IMR-90 (cell line): ENCODE results near the gene SRGAP3. TPM values are rescaled to one million over a fixed set of nuclear protein-coding genes. Genes with fewer than 3 reads are reported as not detected.

Experiments
- ATAC-seq: fragments of 200-7000 bp; cut with Tn5 transposase; 2 replicates; pipeline ENCODE4 v1.9.1; 2020; ENCODE audit warnings: low read depth, mild to moderate bottlenecking, moderate library complexity
- BruUV-seq: library from RNA; stranded (reverse); fragments of 400-500 nt; replicated peaks from 2 replicates; lab custom pipeline; 2021; lab: Mats Ljungman, UMichigan
- CTCF ChIA-PET: fragments of 300-600 bp; formaldehyde crosslinking; extraction: SDS; loops from one replicate; lab custom pipeline; 2021; ENCODE audit warnings: antibody characterized with exemption; lab: Yijun Ruan, JAX
- POLR2A ChIA-PET: fragments of 300-600 bp; sonication (Branson Sonifier 250); formaldehyde crosslinking; loops from one replicate; lab custom pipeline; 2022; ENCODE audit warnings: antibody characterized with exemption; ENCODE audit not compliant: unreplicated experiment; lab: Charles Lee
- DNase-seq: peaks from one replicate; pipeline ENCODE4 v3.0.0; 2013
- H2AFZ ChIP-seq: replicated peaks from 2 replicates; pipeline ENCODE3; 2013; ENCODE audit warnings: low read length, mild to moderate bottlenecking; ENCODE audit not compliant: poor library complexity
- H2AK5ac ChIP-seq: 2 replicates; pipeline ENCODE4 v1.6.1; 2013; ENCODE audit warnings: low read depth, low read length, inconsistent platforms
- H2AK9ac ChIP-seq: replicated peaks from 2 replicates; pipeline ENCODE3; 2013; ENCODE audit warnings: mild to moderate bottlenecking, low read depth, low read length, moderate library complexity; ENCODE audit not compliant: poor library complexity
- H2BK120ac ChIP-seq: 2 replicates; pipeline ENCODE4 v1.6.1; 2013; ENCODE audit warnings: low read depth, low read length, inconsistent platforms
- H2BK15ac ChIP-seq: 3 replicates; pipeline ENCODE4 v1.6.1; 2013; ENCODE audit warnings: low read depth, low read length, inconsistent platforms
- H2BK20ac ChIP-seq: 2 replicates; pipeline ENCODE4 v1.6.1; 2013; ENCODE audit warnings: low read depth, mild to moderate bottlenecking, inconsistent platforms, low read length, moderate library complexity
- H2BK5ac ChIP-seq: 2 replicates; pipeline ENCODE4 v1.6.1; 2013; ENCODE audit warnings: mild to moderate bottlenecking, low read depth, low read length, inconsistent platforms; ENCODE audit not compliant: poor library complexity, severe bottlenecking
- H3K14ac ChIP-seq: replicated peaks from 2 replicates; pipeline ENCODE4 v1.6.1; 2013; ENCODE audit warnings: low read depth, low read length, inconsistent platforms
- H3K18ac ChIP-seq: 2 replicates; pipeline ENCODE4 v1.6.1; 2013; ENCODE audit warnings: low read depth, low read length, control low read depth
- H3K23ac ChIP-seq: 2 replicates; pipeline ENCODE4 v1.6.1; 2013; ENCODE audit warnings: low read depth, low read length, inconsistent platforms
- H3K27ac ChIP-seq: 2 replicates; pipeline ENCODE4 v1.5.1; 2013; ENCODE audit warnings: mild to moderate bottlenecking, control low read depth, low read length; ENCODE audit not compliant: insufficient read depth
- H3K27me3 ChIP-seq: 2 replicates; pipeline ENCODE4 v1.6.1; 2013; ENCODE audit warnings: low read length; ENCODE audit not compliant: control insufficient read depth, insufficient read depth
- H3K36me3 ChIP-seq: 2 replicates; pipeline ENCODE4 v1.6.1; 2013; ENCODE audit warnings: low read length, mixed read lengths; ENCODE audit not compliant: control insufficient read depth, insufficient read depth
- H3K4ac ChIP-seq: 2 replicates; pipeline ENCODE4 v1.6.1; 2013; ENCODE audit warnings: low read depth, low read length, inconsistent platforms
- H3K4me1 ChIP-seq: 2 replicates; pipeline ENCODE4 v1.6.1; 2013; ENCODE audit warnings: low read length, mixed read lengths; ENCODE audit not compliant: control insufficient read depth, insufficient read depth
- H3K4me2 ChIP-seq: 2 replicates; pipeline ENCODE4 v1.6.1; 2013; ENCODE audit warnings: low read depth, mild to moderate bottlenecking, control low read depth, low read length, moderate library complexity
- H3K4me3 ChIP-seq: 2 replicates; pipeline ENCODE4 v1.5.1; 2013; ENCODE audit warnings: low read depth, mild to moderate bottlenecking, control low read depth, low read length, moderate library complexity; ENCODE audit not compliant: insufficient read depth
- H3K56ac ChIP-seq: 2 replicates; pipeline ENCODE4 v1.6.1; 2013; ENCODE audit warnings: low read length, inconsistent platforms; ENCODE audit not compliant: insufficient read depth; ENCODE audit errors: extremely low read depth
- H3K79me1 ChIP-seq, 2 experiments: 2 replicates each; pipeline ENCODE4 v1.6.1; 2013; ENCODE audit warnings: low read length in 2 of 2, inconsistent platforms in 1 of 2, low read depth in 1 of 2
- H3K9ac ChIP-seq: 2 replicates; pipeline ENCODE4 v1.6.1; 2013; ENCODE audit warnings: low read depth, low read length, control low read depth
- H3K9me1 ChIP-seq: 2 replicates; pipeline ENCODE4 v1.6.1; 2013; ENCODE audit warnings: low read length, inconsistent platforms; ENCODE audit not compliant: insufficient read depth
- H3K9me3 ChIP-seq: 2 replicates; pipeline ENCODE4 v1.6.1; 2013; ENCODE audit warnings: low read length; ENCODE audit not compliant: control insufficient read depth, insufficient read depth
- H4K20me1 ChIP-seq: 2 replicates; pipeline ENCODE4 v1.6.1; 2013; ENCODE audit warnings: low read length, inconsistent platforms; ENCODE audit not compliant: insufficient read depth
- H4K5ac ChIP-seq: 2 replicates; pipeline ENCODE4 v1.6.1; 2013; ENCODE audit warnings: mild to moderate bottlenecking, low read depth, low read length, control low read depth
- H4K8ac ChIP-seq, 2 experiments: 2 replicates each; pipeline ENCODE4 v1.6.1; 2013; ENCODE audit warnings: low read depth in 2 of 2, low read length in 2 of 2, control low read depth in 1 of 2, inconsistent platforms in 1 of 2
- H4K91ac ChIP-seq: 2 replicates; pipeline ENCODE4 v1.6.1; 2013; ENCODE audit warnings: low read depth, low read length, inconsistent platforms; ENCODE audit not compliant: insufficient read depth
- BHLHE40 ChIP-seq: fragments of 150-350 bp; IDR thresholded peaks from 2 replicates; pipeline ENCODE4 v1.6.1; 2016; ENCODE audit warnings: mild to moderate bottlenecking, low read depth, low read length
- CEBPB ChIP-seq: IDR thresholded peaks from 2 replicates; pipeline ENCODE4 v1.6.1; 2012; ENCODE audit warnings: low read depth, low read length, improper control_type of control experiment
- CHD1 ChIP-seq: IDR thresholded peaks from 2 replicates; pipeline ENCODE4 v1.6.1; 2012; ENCODE audit warnings: low read depth, low read length, improper control_type of control experiment
- FOS ChIP-seq: fragments of 150-350 bp; IDR thresholded peaks from 2 replicates; pipeline ENCODE4 v1.6.1; 2016; ENCODE audit warnings: low read depth, low read length
- MAFK ChIP-seq: IDR thresholded peaks from 2 replicates; pipeline ENCODE4 v1.6.1; 2012; ENCODE audit warnings: low read depth, low read length, improper control_type of control experiment
- MAZ ChIP-seq: IDR thresholded peaks from 2 replicates; pipeline ENCODE4 v1.6.1; 2012; ENCODE audit warnings: low read depth, mild to moderate bottlenecking, low read length, improper control_type of control experiment, moderate library complexity, borderline replicate concordance
- NFE2L2 ChIP-seq: fragments of 150-350 bp; IDR thresholded peaks from 2 replicates; pipeline ENCODE4 v1.6.1; 2016; ENCODE audit warnings: low read depth, mild to moderate bottlenecking, low read length
- POLR2A ChIP-seq: IDR thresholded peaks from 2 replicates; pipeline ENCODE4 v1.6.1; 2012; ENCODE audit warnings: mild to moderate bottlenecking, low read depth, low read length
- RAD21 ChIP-seq: IDR thresholded peaks from 2 replicates; pipeline ENCODE4 v1.6.1; 2012; ENCODE audit warnings: low read length, improper control_type of control experiment
- RFX5 ChIP-seq: IDR thresholded peaks from 2 replicates; pipeline ENCODE4 v1.8.0; 2012; ENCODE audit warnings: low read depth, mild to moderate bottlenecking, low read length, moderate library complexity
- WGBS, 2 experiments: methylation state at CpG; one replicate each; pipeline versions ENCODE4 v1.1.5 to v1.1.7; 2013; ENCODE audit warnings: missing lambda C conversion rate in 2 of 2; ENCODE audit not compliant: insufficient read length in 1 of 2; ENCODE audit errors: extremely low coverage in 2 of 2; 5-methylcytosine and 5-hydroxymethylcytosine counted together
- dilution Hi-C: fragments of 300-500 bp; cut with HindIII; formaldehyde crosslinking; loops from one replicate; pipeline ENCODE4 v1.14.3; 2018; ENCODE audit warnings: low sequenced_read_pairs; ENCODE audit not compliant: unreplicated experiment
- in situ Hi-C: fragments of 300-500 bp; cut with MboI; formaldehyde crosslinking; loops from 3 replicates; pipeline ENCODE4 v1.14.3; 2019; ENCODE audit warnings: low sequenced_read_pairs, inconsistent platforms, mixed read lengths
- intact Hi-C: fragments of 100-400 bp; cut with micrococcal nuclease; formaldehyde crosslinking; loops from 2 replicates; pipeline ENCODE4 v1.10.0; 2022
- polyA plus RNA-seq, 3 experiments: library from polyadenylated mRNA; depleted of rRNA; stranded (reverse); fragments of >200 nt; gene quantifications; 2 replicates each; pipeline ENCODE4 v1.2.3, GENCODE V29; 2012; ENCODE audit warnings: low replicate concordance in 1 of 3
- total RNA-seq: library from RNA; depleted of rRNA; stranded (reverse); fragments of >200 nt; gene quantifications from 2 replicates; pipeline ENCODE4 v1.2.3, GENCODE V29; 2012
- TF ChIP-seq, protein P1 (sequence below): fragments of 150-350 bp; IDR thresholded peaks from 2 replicates; pipeline ENCODE4 v1.6.1; 2017; ENCODE audit warnings: mild to moderate bottlenecking, antibody characterized with exemption, low read length, low read depth
- TF ChIP-seq, protein P2 (sequence below): fragments of 150-350 bp; IDR thresholded peaks from 2 replicates; pipeline ENCODE4 v1.6.1; 2016; ENCODE audit warnings: low read depth, mild to moderate bottlenecking, low read length, moderate library complexity, borderline replicate concordance
- TF ChIP-seq, protein P3 (sequence below): conservative IDR thresholded peaks from 2 replicates; pipeline ENCODE4 v1.5.1; 2012; ENCODE audit warnings: mild to moderate bottlenecking, low read depth, low read length, improper control_type of control experiment

Gene SRGAP3
- total and polyA plus RNA-seq, 2 of the 4 experiments (the other 2 are of a cell fraction): 0.68 to 1.4 TPM

DNA sequence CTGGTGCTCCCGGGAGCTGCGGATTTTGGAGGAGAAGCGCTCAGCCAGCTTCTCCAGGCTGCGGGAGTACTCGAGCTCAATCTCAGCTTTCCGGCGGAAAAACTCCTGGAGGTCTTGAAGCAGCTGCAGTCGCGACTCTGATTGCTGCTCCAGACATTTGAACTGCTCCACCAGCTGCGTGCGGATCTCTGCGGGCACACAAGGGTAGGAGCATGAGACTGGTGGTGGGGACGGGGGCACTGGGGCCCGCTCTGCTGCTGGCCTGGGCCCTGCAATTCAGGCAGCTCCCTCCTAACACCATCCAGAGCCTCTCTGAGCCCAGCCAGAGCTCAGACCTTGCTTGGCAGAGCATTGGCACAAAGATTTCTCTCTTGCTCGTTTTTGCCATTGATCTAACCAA lies 124.7 kb downstream of the SRGAP3 start:
- H3K27ac ChIP-seq: no peak overlapping the region
- no peak overlapping the region for H2AFZ ChIP-seq
- no peak overlapping the region for H4K8ac ChIP-seq
- no peaks in the 10 kb centered on the region for H3K9me3 ChIP-seq
- H2BK120ac ChIP-seq: no peak overlapping the region
- no peak overlapping the region for H2BK20ac ChIP-seq
- H3K4me3 ChIP-seq: no peak overlapping the region
- H3K36me3 ChIP-seq: no peaks in the 10 kb centered on the region
- H3K4ac ChIP-seq: no peak overlapping the region
- ChIA-PET POLR2A (no interaction called here), CTCF (no interaction called here)
- BruUV-seq: no TSS peak
- no peak overlapping the region for H3K9ac ChIP-seq
- no peak overlapping the region for H2BK5ac ChIP-seq
- dilution Hi-C loops (no loop called here), in situ Hi-C loops (no loop called here), intact Hi-C loops (no loop called here)
- H2AK5ac ChIP-seq: no peak overlapping the region
- no peaks in the 10 kb centered on the region for H4K20me1 ChIP-seq
- H4K91ac ChIP-seq: no peak overlapping the region
- H2BK15ac ChIP-seq: no peak overlapping the region
- H3K27me3 ChIP-seq: no peaks in the 10 kb centered on the region
- no peaks in the 10 kb centered on the region for H3K9me1 ChIP-seq
- H2AK9ac ChIP-seq: no peak overlapping the region
- H3K18ac ChIP-seq: no peak overlapping the region
- no peak overlapping the region for H3K23ac ChIP-seq
- H3K4me1 ChIP-seq: no peaks in the 10 kb centered on the region
- DNase-seq: no peak
- no peak overlapping the region for H3K4me2 ChIP-seq
- TF ChIP-seq RAD21 (no peak), MAFK (no peak), BHLHE40 (no peak), POLR2A (no peak), FOS (no peak), RFX5 (no peak), CHD1 (no peak), NFE2L2 (no peak), MAZ (no peak), CEBPB (no peak)
- TF ChIP-seq, protein P1, sequence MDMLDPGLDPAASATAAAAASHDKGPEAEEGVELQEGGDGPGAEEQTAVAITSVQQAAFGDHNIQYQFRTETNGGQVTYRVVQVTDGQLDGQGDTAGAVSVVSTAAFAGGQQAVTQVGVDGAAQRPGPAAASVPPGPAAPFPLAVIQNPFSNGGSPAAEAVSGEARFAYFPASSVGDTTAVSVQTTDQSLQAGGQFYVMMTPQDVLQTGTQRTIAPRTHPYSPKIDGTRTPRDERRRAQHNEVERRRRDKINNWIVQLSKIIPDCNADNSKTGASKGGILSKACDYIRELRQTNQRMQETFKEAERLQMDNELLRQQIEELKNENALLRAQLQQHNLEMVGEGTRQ: no peak
- TF ChIP-seq, protein P2, sequence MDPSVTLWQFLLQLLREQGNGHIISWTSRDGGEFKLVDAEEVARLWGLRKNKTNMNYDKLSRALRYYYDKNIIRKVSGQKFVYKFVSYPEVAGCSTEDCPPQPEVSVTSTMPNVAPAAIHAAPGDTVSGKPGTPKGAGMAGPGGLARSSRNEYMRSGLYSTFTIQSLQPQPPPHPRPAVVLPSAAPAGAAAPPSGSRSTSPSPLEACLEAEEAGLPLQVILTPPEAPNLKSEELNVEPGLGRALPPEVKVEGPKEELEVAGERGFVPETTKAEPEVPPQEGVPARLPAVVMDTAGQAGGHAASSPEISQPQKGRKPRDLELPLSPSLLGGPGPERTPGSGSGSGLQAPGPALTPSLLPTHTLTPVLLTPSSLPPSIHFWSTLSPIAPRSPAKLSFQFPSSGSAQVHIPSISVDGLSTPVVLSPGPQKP: no peak
- TF ChIP-seq, protein P3, sequence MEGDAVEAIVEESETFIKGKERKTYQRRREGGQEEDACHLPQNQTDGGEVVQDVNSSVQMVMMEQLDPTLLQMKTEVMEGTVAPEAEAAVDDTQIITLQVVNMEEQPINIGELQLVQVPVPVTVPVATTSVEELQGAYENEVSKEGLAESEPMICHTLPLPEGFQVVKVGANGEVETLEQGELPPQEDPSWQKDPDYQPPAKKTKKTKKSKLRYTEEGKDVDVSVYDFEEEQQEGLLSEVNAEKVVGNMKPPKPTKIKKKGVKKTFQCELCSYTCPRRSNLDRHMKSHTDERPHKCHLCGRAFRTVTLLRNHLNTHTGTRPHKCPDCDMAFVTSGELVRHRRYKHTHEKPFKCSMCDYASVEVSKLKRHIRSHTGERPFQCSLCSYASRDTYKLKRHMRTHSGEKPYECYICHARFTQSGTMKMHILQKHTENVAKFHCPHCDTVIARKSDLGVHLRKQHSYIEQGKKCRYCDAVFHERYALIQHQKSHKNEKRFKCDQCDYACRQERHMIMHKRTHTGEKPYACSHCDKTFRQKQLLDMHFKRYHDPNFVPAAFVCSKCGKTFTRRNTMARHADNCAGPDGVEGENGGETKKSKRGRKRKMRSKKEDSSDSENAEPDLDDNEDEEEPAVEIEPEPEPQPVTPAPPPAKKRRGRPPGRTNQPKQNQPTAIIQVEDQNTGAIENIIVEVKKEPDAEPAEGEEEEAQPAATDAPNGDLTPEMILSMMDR: no peak
- H3K14ac ChIP-seq: no peak overlapping the region
- 73% methylated on average over 5 of the region's 15 CpGs; no CpG with 5 or more reads in 1 of the 2 experiments for WGBS, 2 experiments
- no peak overlapping the region for H3K56ac ChIP-seq
- H3K79me1 ChIP-seq: no peaks in the 10 kb centered on the region
- no peak overlapping the region for H4K5ac ChIP-seq
- ATAC-seq: no peak
